HG03460 (cell line): ENCODE measurements around the gene ACAT2.
"Not testable (repeated sequence)": the region's sequence is repeated elsewhere in the genome, so short reads cannot be mapped to it uniquely, and the experiment has no call there.

ENCODE experiments used
- ATAC-seq: cut with Tn5 transposase; IDR thresholded peaks from one replicate; pipeline ENCODE4 v1.9.1; 2021; ENCODE audit not compliant: unreplicated experiment

ACAT2 gene

GRCh38 chr6:159761873-159762680 is at the start of gene ACAT2:
Gene ACAT2, plus strand, starts transcription at chr6:159762045. Its CDS starts 43 bp downstream, at chr6:159762088.
- peak; percentile 98 for ATAC-seq

GRCh38 chr6:159712389-159712788 is 49.5 kb upstream of the ACAT2 start:
- not testable (repeated sequence) for ATAC-seq

GRCh38 chr6:159713984-159714383 is 47.9 kb upstream of the ACAT2 start:
- no peak for ATAC-seq

GRCh38 chr6:159714404-159714803 is 47.4 kb upstream of the ACAT2 start:
- no peak for ATAC-seq

GRCh38 chr6:159715166-159715565 is 46.7 kb upstream of the ACAT2 start:
- no peak for ATAC-seq

GRCh38 chr6:159715605-159716004 is 46.2 kb upstream of the ACAT2 start:
- no peak for ATAC-seq

- no peak for ATAC-seq
Observed at GRCh38 chr6:159716247-159717096, 45.4 kb upstream of the ACAT2 start.

- no peak for ATAC-seq
Observed at GRCh38 chr6:159718634-159719033, 43.2 kb upstream of the ACAT2 start.

- no peak for ATAC-seq
Observed at GRCh38 chr6:159719287-159719686, 42.6 kb upstream of the ACAT2 start.

GRCh38 chr6:159720708-159721107 is 41.1 kb upstream of the ACAT2 start:
- ATAC-seq: no peak

GRCh38 chr6:159721981-159722380 is 39.9 kb upstream of the ACAT2 start:
- not testable (repeated sequence) for ATAC-seq

GRCh38 chr6:159722655-159723054 is 39.2 kb upstream of the ACAT2 start:
- ATAC-seq: no peak

- ATAC-seq: no peak
Observed at GRCh38 chr6:159723259-159723658, 38.6 kb upstream of the ACAT2 start.

GRCh38 chr6:159724778-159725177 is 37.1 kb upstream of the ACAT2 start:
- no peak for ATAC-seq

- ATAC-seq: not testable (repeated sequence)
Observed at GRCh38 chr6:159725208-159725607, 36.6 kb upstream of the ACAT2 start.

- ATAC-seq: peak; percentile 16
Observed at GRCh38 chr6:159726255-159726917, 35.5 kb upstream of the ACAT2 start.

- ATAC-seq: peak; percentile 80
Observed at GRCh38 chr6:159726918-159727716, 34.7 kb upstream of the ACAT2 start, which contains the start of gene WTAP. Gene WTAP, plus strand, starts transcription at chr6:159727506. Its CDS starts 8,760 bp downstream, at chr6:159736266.

- peak; percentile 29 for ATAC-seq
Observed at GRCh38 chr6:159727717-159728445, 34.0 kb upstream of the ACAT2 start.

GRCh38 chr6:159728531-159728964 is 33.3 kb upstream of the ACAT2 start:
- ATAC-seq: no peak
